SKM-1 treated with dmso at 0.1 percent for 144 hours (cell line): Measurements from ENCODE around the gene KREMEN1.
A peak's percentile ranks its signal among the peaks of the same experiment; 100 is the strongest.

ENCODE experiments used
- DNase-seq: peaks from one replicate; lab custom pipeline; 2025; ENCODE audit not compliant: unreplicated experiment; lab: John Stamatoyannopoulos, UW

Gene KREMEN1

GRCh38 chr22:29078036-29078868, 5.4 kb downstream of the KREMEN1 start:
- DNase-seq, result no peak

GRCh38 chr22:29078869-29079207, 6.0 kb downstream of the KREMEN1 start:
- no peak for DNase-seq

DNA sequence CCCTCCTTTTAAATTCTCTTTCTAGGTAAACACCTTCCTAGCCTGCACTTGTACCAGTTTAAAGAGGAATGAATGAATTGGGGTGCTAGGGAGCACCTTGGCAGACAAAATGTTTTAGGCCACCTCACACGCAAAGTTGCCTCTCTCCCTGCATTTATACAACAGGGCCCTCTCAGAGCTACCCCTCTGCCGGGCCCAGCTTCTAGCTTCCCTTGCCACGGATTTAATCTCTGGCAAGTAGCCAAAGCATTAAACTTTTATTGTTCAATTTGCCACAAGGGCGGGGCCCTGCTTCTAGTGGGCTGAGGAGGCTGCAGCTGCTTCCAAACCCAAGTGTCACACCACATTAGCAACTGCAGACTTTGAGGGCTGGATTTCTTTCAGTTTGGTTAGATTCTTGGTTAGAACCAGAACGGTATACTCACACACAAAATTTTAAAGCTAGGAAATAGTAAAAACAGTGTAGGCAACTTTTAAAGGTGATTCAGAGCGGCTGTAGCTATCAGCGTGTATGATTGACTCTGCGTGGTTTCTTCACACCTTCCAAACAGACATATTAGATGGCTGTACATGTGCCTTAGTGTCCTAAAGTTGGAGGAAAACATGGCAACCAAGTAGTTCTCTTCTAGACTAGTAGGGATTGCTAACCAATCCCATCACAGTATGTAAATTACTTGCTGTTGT, 6.5 kb downstream of the KREMEN1 start:
- DNase-seq, result no peak

DNA sequence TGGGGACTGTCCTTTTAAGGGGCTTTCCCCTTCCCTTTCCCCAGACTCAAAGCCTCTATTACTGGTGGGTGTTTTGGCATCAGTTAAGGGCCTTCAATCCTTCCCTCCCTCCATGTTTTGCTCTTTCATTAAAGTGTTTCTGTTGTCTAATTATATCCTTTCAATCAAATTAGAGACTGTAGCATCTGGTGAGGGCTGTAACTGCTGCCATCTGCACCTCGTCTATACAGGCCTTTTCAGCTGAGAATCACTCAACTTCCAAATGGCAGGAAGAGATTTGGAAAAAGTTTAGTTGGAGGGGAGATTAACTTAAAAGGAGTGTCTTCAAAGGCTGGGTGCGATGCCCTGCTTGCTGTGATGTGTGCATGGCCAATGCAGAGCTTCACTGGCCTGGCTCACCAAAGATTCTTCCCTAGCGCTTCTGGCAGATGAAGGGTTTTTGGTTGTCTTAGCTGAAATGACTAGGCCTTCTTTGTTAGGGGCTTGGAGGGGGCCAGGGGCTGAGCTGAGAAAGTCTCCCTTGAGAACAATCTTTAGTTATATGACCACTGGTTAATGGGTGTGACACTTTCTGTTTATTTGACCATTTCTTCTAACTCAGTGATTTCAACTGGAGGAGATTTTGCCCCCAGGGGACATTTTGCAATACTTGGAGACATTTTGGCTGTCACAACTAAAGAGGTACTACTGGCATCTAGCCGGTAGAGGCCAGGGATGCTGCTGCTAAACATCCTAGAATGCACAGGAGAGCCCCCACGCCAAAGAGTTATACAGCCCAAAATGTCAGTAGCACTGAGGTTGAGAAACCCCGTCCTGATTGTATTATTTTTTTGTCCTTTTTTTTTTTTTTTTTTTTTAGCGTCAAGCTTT, 7.5 kb downstream of the KREMEN1 start:
- DNase-seq, result no peak

DNA sequence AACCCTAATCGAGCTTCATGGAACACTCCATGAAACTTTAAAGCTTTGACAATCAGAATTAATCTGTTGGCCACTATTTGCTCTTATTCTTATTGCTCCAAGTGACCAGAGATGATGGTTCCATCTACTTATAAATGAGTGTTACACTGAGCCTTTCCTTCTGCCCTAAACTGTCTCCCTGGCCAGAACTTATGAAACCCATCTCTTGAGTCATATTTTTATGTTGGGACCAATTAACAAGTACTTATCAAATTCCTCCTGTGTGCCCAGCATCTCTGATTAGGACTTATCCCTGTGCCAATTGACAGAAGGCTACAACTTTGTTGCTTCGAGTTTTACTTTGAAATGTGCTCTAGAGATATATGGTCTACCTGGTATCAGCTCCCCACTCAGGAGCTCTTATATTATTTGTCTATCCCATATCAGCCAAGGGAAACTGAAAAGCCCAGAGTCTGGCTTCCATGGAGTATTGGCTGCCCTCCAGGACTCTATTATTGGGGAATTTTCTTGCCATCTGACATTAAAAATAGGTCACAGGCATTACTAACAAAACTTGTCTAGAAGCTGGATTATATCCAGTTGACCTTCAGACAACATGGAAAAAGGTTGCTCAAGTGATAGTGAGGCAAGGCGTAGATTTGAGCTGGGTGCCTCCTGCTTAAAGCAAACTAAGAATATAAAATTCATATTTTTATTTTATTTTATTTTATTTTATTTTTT, 8.8 kb downstream of the KREMEN1 start:
- no peak for DNase-seq

DNA sequence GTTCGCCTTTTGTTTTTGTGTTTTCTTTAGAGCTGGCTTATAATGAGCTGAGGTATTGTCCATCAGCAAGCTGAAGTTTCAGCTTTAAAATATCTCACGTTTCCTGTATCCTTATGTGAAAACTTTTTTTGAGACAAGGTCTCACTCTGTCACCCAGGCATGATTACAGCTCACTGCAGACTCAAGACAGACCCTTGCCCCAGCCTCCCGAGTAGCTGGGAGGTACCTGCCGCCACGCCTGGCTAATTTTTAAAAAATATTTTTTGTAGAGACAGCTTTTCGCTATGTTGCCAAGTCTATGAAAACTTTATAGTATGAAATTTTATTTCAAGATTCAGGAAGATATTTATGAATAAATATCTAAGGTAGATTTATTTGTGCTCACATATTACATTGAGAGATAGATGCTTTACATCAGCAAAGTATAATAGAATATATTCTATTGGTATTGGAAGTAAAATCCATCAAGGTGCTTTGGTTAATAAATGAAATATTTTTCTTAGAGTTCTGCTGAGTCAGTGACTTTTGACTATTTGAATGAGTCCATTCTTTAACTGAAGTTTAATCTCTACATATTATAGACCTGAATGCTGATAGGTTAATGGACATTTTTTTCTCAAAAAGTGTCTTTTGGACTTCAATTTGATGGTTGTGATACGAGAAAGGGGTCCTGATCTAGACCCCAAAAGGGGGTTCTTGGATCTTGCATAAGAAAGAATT, 10.2 kb downstream of the KREMEN1 start:
- DNase-seq, result no peak

DNA sequence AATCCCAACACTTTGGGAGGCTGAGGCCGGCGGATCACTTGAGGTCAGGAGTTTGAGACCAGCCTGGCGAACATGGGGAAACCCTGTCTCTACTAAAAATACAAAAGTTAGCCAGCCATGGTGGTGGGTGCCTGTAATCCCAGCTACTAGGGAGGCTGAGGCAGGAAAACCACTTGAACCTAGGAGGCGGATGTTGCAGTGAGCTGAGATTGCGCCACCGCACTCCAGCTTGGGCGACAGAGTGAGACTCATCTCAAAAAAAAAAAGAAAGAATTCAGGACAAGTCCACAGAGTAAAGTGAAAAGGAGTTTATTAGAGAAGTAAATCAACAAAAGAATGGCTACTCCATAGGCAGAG, 10.7 kb downstream of the KREMEN1 start:
- DNase-seq, result peak; percentile 67

DNA sequence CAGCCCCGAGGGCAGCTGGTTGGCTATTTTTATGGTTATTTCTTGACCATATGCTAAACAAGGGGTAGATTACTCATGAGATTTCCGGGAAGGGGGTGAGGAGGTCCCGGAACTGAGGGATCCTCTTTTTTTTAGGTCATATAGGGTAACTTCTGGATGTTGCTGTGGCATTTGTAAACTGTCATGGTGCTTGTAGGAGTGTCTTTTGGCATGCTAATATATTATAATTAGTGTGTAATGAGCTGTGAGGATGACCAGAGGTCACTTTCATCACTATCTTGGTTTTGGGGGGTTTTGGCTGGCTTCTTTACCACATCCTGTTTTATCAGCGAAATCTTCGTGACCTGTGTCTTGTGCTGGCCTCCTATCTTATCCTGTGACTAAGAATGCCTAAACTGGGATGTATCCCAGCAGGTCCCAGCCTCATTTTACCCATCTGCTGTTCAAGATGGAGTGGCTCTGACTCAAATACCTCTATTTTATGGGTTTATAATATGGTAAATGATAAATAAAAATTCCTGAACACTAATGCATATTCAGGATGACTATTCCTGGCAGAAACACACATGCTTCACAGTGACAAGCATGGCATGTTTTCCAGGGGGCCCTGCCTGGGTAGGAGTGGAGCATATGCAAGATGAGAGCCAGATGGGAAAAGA, 11.2 kb downstream of the KREMEN1 start:
- peak; percentile 73 for DNase-seq

GRCh38 chr22:29087012-29087411, 14.2 kb downstream of the KREMEN1 start:
- DNase-seq, result no peak

- no peak for DNase-seq
Observed at GRCh38 chr22:29088809-29089208, 16.0 kb downstream of the KREMEN1 start.

DNA sequence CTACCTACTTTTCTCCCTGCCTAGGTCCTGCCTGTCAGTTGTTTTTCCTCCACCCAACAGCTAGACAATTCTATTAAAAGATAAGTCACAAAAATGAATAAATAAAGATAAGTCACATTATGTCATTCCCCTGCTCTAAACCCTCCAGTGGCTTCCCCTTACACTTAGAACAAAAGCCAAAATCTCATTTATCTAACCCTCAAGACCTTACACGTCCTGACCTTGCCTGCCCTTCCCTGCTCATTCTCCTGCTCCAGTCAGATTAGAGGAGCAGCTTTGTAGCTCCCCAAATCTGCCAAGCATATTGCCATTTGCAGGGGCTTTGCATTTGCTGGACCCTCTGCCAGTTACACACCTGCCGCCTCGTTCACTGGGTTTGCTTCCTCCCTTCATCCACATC, 16.7 kb downstream of the KREMEN1 start:
- DNase-seq, result no peak

GRCh38 chr22:29090039-29090438, 17.2 kb downstream of the KREMEN1 start:
- no peak for DNase-seq

DNA sequence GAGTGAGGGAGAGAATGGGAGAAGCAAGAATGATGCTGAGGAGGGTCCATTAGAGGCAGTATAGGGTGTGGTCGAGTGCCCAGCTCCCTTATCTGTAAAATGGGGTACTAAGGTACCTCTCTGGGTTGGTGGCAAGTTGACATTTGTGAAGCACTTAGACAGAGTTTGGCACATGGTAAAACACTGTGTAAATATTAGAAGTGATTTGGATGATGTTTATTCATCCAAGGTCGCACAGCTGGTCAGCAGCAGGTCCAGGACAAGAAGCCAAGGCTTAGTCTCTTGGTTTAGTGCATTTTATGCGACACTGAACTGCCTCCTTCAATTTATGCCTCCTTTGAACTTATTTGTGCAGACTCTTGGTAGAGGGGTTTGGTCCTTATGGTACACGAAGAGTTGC, 19.4 kb downstream of the KREMEN1 start:
- no peak for DNase-seq

DNA sequence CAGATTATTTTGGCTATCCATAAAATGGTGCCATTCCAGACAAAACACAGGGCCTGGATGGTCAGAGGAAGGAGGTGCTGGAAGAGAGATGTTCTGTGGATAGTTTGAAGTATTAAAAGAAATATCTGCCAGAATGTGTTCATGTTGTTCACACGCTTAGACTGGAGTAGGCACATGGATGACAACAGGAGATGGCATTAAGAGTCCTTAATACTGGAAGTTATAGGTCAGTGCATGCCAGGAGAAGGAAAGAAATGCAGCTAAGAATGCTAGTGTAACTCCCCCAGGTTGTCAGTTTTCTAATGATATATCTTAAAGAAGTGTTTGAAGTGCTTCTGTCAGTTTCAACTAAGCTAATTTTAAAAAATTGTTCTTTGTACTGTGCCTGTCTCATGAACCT, 20.2 kb downstream of the KREMEN1 start:
- no peak for DNase-seq

DNA sequence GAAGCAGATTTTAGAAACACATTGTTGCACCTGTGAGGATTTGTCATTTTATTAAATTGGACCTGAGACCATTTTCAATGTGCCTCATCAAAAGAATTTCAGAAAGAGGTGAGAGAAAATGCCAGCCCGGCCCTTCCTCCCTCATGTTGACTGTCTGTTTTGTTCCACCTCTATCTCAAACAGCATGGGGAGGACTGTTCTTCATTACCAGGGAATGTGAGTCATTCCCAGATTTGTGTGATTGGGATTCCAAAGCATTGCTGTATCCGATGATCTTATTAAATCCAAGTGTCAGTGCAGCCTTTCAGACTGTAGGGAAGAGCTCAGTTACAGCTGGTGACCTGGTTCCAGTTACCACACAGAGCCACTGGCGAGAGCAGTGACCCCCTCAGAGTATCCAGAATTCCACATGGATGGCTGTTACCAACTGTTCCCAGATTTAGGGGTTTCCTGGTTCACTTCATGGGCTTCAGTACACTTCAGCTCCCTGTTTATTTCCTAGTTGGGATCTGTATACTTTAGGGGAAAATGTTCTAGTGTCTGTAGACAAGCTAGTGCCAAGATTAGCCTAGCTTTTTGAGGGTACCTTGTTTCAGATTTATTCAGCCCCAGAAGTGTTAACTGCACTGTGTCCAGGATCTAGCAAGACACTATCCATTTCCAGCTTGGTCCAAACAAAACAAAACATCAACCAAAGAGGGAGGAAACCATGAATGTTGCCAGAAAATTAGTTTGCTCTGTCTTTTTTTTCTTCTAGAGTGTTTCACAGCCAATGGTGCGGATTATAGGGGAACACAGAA, 20.9 kb downstream of the KREMEN1 start:
- DNase-seq, result no peak

- DNase-seq, result no peak
Observed at GRCh38 chr22:29095459-29095858, 22.6 kb downstream of the KREMEN1 start.

GRCh38 chr22:29096736-29097669, 24.2 kb downstream of the KREMEN1 start:
- no peak for DNase-seq

- no peak for DNase-seq
Observed at GRCh38 chr22:29098296-29098695, 25.5 kb downstream of the KREMEN1 start.
